GM19351 (cell line): ENCODE data around the gene PRAF2.

Experiments used
- ATAC-seq: cut with Tn5 transposase; IDR thresholded peaks from one replicate; pipeline ENCODE4 v1.9.1; 2021; ENCODE audit warnings: mild to moderate bottlenecking, moderate library complexity; ENCODE audit not compliant: unreplicated experiment

The PRAF2 gene

DNA sequence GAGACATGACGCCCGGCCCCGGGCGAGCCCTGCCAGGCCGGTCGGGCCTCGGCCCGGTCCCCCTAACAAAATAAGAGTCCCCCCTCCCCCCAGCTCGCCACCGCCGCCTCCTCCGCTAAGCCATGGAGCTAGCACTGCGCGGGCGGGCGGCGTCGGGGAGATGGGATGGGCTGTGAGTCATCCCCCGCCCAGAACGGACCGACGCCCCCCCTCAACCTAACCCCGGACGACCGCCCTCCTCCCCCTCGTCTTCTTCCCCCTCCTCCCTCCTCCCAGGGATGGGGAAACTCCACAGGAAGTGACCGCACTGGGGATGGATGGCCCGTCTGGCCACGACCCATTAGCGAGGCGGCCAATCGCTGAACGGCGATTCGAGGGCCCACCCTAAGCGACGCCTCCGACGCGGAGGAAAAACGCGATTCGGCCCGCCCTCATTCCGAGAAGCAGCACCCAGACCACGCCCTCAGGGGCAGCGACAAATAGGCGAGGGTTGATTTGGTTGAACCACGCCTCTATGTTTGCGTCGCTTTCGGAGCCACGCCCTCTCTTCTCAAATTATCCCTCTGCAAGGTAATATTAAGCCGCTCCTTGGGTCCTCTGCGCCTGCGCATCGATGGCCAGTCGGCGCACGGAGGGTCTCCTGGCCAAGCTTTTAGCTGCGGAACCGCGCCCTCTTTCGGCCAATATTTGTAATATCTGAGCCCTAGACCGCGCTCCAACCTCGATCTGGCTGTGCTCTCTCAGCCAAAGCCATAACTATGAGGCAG is 30.4 kb downstream of the PRAF2 start, which contains the start of gene TFE3:
TSS of gene TFE3 (minus strand) at position 138 of the 767 bp plus-strand sequence. CDS start at position 7, 131 bp downstream.
- ATAC-seq, result peak; percentile 84

- peak; percentile 10 for ATAC-seq
Measured at GRCh38 chrX:49042581-49043219, 31.1 kb downstream of the PRAF2 start.

DNA sequence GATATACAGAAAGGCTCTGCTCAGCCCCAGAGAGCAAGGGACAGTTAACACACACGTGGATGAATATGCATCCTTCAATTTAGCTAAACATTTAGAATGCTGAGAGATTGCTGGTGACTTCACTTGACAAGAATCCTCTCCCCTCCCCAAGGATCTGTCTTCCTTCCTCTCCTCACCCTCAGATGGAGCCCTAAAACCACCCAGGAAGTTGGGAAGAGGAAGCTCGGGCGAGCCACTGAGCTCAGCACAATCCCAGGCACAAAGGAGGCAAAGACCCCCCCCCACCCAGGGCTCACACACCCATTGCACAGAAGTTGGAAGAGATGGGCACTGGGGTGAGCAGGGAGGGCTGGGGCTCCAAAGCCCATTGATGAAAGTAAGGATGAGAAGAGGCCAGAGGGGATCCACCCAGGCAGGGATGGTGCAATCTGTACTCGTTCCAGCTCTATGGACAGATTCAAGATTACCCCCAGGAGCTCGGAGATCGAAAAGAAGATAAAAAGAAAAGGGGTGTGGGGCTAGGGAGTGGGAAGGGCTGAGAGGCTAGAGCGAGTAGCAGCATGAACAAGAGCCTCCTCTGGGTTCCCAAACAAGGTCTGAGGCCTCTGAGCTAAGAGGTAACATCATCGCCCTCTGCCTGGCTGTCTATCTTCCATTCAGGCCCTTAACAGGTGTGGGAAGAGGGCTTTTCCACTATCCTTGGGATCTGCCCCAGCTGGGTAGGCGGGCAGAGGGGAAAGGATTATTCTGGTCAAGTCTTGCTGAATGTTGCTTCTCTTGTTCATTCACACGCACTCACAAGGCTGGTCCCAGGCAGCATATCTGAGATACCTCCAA is 31.8 kb downstream of the PRAF2 start:
- ATAC-seq, result no peak

DNA sequence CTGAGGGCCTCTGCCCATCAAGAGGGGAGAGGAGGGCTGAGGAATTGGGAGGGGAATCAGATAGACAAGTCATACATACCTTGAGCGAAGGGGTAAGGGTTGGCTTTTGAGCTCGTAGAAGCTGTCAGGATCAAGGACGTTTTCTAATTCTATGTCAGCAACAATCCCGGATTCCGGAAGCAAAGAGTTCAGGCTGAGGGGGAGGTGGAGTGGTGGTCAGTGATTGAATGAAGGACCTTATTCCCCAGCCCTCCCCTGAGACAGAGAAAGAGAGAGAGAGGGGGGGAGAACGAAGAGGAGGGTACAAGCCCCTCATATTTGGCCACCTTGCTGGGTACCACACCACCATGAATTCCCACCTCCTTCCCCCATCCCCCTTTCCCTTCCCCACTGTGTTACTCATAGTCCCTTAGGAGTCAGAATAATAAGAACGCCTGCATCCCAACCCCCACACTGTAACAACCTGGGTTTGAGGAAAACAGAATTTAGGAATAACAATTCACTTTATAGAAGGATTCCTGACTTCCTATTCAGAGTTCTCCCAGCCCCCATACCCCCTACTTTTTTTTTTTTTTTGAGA is 33.3 kb downstream of the PRAF2 start:
- ATAC-seq, result no peak

GRCh38 chrX:49039598-49040375 is 34.0 kb downstream of the PRAF2 start:
- no peak for ATAC-seq

- no peak for ATAC-seq
Measured at GRCh38 chrX:49037883-49038475, 35.8 kb downstream of the PRAF2 start.

DNA sequence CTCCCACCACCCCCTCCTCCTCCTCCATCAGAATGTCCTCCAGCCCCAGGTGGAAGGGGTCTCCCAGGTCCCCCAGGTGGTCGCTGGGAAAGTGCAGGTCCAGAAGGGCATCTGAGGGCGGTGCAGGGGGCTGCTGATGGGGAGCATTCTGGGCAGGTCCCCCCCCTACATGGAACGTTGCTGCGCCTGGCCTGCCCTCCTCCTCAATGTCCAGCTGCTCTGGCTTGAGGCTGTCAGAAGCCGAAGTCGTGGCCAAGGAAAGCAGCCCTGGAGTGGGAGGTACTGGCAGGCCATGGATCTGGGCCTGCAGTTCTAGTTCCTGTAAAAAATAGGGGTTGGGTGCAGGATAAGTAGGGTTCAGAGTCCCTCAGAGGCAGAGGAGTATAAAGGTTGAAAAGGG is 43.5 kb downstream of the PRAF2 start:
- no peak for ATAC-seq

DNA sequence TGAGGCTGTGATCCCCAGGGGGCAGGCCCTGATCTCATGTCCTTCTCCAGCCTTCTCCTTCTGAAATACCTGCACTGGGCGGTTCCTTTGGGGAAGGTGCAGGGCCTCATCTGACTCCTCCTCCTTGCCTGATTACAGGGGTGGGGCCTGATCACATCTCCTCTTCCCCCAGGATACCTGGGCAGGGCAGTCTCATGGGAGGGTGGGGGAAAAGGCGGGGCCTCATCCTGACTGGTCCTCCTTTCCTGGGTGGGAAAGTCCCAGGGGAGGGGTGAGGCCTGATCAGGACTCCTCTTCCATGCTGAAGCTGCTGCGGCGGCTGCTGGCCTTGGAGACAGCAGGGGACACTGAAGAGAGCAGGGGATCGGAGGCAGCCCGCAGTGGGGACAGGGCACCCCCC is 43.9 kb downstream of the PRAF2 start:
- no peak for ATAC-seq
